ENCODE measurements around the gene TBL1XR1. TPM values are rescaled to one million over a fixed set of nuclear protein-coding genes. Genes with fewer than 3 reads are reported as not detected.

Gene TBL1XR1
- total RNA-seq, 1 donor from 2014 or later: 243 TPM

GRCh38 chr3:177104299-177104992, 92.8 kb downstream of the TBL1XR1 start:
- TF ChIP-seq, protein P1, sequence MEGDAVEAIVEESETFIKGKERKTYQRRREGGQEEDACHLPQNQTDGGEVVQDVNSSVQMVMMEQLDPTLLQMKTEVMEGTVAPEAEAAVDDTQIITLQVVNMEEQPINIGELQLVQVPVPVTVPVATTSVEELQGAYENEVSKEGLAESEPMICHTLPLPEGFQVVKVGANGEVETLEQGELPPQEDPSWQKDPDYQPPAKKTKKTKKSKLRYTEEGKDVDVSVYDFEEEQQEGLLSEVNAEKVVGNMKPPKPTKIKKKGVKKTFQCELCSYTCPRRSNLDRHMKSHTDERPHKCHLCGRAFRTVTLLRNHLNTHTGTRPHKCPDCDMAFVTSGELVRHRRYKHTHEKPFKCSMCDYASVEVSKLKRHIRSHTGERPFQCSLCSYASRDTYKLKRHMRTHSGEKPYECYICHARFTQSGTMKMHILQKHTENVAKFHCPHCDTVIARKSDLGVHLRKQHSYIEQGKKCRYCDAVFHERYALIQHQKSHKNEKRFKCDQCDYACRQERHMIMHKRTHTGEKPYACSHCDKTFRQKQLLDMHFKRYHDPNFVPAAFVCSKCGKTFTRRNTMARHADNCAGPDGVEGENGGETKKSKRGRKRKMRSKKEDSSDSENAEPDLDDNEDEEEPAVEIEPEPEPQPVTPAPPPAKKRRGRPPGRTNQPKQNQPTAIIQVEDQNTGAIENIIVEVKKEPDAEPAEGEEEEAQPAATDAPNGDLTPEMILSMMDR (IDR thresholded peaks at IDR 0.05; ENCODE audit: unreplicated experiment): no peak
- no peak for DNase-seq (ENCODE audit: low spot score in 2 of 2, unreplicated experiment in 2 of 2)
- no peaks in the 10 kb centered on the region for H3K36me3 Mint-ChIP-seq
- H3K9me3 Mint-ChIP-seq: no peaks in the 10 kb centered on the region
- H3K4me3 Mint-ChIP-seq: no peak overlapping the region
- H3K4me1 Mint-ChIP-seq: peaks cover 47% of the 10 kb centered on the region
- no peaks in the 10 kb centered on the region for H3K27me3 Mint-ChIP-seq (ENCODE audit: low read depth)
- peak overlapping the region; percentile 91 for H3K27ac Mint-ChIP-seq

DNA sequence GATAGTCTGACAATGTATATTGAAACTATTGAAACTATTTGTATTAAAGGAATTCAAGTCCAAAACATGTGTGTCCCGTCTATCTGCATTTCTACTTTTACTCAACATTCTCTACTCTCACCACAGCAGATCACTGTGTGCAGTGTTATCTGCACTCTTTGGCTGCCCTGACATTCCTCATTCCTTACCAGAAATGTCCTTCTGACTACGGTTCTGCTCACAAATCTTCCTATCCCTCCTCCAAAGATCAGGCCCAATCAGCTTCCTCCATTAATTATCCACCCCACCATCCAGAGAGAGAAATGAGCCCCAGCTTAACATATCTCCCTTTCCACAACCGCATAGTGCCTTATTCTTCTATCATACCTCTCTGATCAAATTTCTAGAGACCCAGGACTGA, 94.7 kb downstream of the TBL1XR1 start:
- Mint-ChIP-seq H3K4me3 (no peak overlapping the region), H3K27me3 (ENCODE audit: low read depth) (no peaks in the 10 kb centered on the region), H3K4me1 (peaks cover 38% of the 10 kb centered on the region), H3K27ac (peak overlapping the region; percentile 78), H3K9me3 (no peaks in the 10 kb centered on the region), H3K36me3 (peaks cover 4% of the 10 kb centered on the region)
- no peak for DNase-seq (ENCODE audit: low spot score in 2 of 2, unreplicated experiment in 2 of 2)
- TF ChIP-seq, protein P1 (IDR thresholded peaks at IDR 0.05; ENCODE audit: unreplicated experiment): no peak

- Mint-ChIP-seq H3K27ac (no peak overlapping the region), H3K27me3 (ENCODE audit: low read depth) (no peaks in the 10 kb centered on the region), H3K36me3 (peaks cover 31% of the 10 kb centered on the region), H3K4me3 (no peak overlapping the region), H3K4me1 (peaks cover 15% of the 10 kb centered on the region), H3K9me3 (peaks cover 19% of the 10 kb centered on the region)
- DNase-seq (ENCODE audit: low spot score in 2 of 2, unreplicated experiment in 2 of 2): no peak
- TF ChIP-seq, protein P1 (IDR thresholded peaks at IDR 0.05; ENCODE audit: unreplicated experiment): no peak
These were observed 98.7 kb downstream of the TBL1XR1 start for GRCh38 chr3:177098551-177098950.

DNA sequence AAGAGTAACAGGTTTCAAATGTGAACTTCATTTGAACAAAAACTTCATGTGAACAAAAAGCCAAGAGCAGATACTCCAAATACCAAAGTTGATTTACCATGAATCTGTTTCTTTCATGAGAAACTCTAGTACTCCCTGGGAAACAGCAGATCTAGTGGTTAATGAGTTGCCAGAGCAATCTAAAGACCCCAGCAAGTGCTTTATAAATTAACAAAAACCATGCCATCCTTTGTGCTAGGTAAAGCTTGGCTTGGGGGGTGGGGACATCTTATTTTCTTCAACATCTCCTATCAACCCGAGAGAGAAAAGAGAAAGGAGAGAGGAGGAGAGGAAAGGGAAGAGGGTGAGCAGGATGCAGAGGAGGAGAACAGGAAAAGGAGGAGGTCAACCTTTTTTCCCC, 100.7 kb downstream of the TBL1XR1 start:
- peaks cover 38% of the 10 kb centered on the region for H3K9me3 Mint-ChIP-seq
- no peak for DNase-seq (ENCODE audit: low spot score in 2 of 2, unreplicated experiment in 2 of 2)
- H3K4me1 Mint-ChIP-seq: peaks cover 5% of the 10 kb centered on the region
- H3K27ac Mint-ChIP-seq: peak overlapping the region; percentile 55
- TF ChIP-seq, protein P1 (IDR thresholded peaks at IDR 0.05; ENCODE audit: unreplicated experiment): no peak
- no peaks in the 10 kb centered on the region for H3K27me3 Mint-ChIP-seq (ENCODE audit: low read depth)
- no peak overlapping the region for H3K4me3 Mint-ChIP-seq
- H3K36me3 Mint-ChIP-seq: peaks cover 51% of the 10 kb centered on the region

DNA sequence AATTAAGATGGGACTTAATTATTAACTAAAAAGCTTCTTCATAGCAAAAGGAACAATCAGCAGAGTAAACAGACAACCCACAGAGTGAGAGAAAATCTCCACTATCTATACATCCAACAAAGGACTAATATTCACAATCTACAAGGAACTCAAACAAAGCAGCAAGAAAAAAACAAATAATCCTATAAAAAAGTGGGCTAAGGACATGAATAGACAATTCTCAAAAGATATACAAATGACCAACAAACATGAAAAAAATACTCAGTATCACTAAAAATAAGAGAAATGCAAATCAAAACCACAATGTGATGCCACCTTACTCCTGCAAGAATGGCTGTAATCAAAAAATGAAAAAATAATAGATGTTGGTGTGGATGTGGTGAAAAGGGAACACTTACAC, 103.3 kb downstream of the TBL1XR1 start:
- peaks cover 41% of the 10 kb centered on the region for H3K9me3 Mint-ChIP-seq
- no peak overlapping the region for H3K4me3 Mint-ChIP-seq
- peaks cover 61% of the 10 kb centered on the region for H3K36me3 Mint-ChIP-seq
- no peak for DNase-seq (ENCODE audit: low spot score in 2 of 2, unreplicated experiment in 2 of 2)
- H3K27me3 Mint-ChIP-seq (ENCODE audit: low read depth): no peaks in the 10 kb centered on the region
- no peak overlapping the region for H3K27ac Mint-ChIP-seq
- TF ChIP-seq, protein P1 (IDR thresholded peaks at IDR 0.05; ENCODE audit: unreplicated experiment): no peak
- peaks cover 12% of the 10 kb centered on the region for H3K4me1 Mint-ChIP-seq

All from mesothelial cell of epicardium (in vitro differentiated cells).